OCI-LY3 (cell line): ENCODE results near the gene ZNF593OS.

Experiments
- EZH2phosphoT487 ChIP-seq: fragments of 200-600 bp; shearing (Covaris generic); IDR thresholded peaks from 2 replicates; pipeline ENCODE4 v1.6.1; 2018; ENCODE audit warnings: antibody characterized with exemption, mixed run types, low read depth
- TF ChIP-seq, protein P1 (sequence below): fragments of 200-600, 300-600 bp; sonication (generic); IDR thresholded peaks from 2 replicates; pipeline ENCODE4 v1.5.1; 2014; ENCODE audit warnings: antibody characterized with exemption, low read length, low read depth

DNA sequence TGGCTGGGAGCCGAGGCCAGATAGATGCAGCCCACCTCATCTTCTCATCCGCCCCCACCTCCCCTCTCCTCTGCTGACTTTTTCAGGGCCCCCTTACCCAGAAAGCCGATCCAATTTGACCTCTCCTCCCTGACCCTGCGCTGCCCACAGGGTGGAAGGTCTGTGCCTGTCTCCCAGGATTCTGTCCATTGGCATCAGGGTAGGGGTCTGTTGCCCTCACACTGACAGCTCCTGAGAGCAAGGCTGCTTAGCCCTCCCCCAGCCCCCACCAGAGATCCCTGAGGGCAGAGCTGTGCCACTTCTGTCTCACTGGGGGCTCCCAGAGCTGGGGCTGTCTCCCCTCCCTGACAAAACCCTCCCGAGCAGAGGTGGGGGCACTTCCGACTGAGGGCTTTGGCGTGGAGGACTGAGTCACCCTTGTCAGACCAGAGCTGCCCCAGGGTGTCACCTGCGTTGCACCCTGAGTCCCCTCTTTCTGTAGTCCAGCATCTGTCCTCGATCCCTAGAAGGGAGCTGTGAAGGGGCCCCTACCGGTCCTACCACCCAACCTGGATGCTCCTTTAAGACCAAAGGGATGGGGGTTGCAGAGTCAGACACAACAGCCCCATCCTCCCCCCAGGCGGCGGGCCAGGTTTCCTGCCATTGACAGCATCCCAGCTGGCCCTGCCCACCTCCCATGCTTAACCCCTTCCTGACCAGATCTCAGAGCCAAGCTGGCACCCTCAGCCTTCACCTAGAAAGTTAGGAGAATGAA lies 15.2 kb downstream of the ZNF593OS start:
- TF ChIP-seq, protein P1, sequence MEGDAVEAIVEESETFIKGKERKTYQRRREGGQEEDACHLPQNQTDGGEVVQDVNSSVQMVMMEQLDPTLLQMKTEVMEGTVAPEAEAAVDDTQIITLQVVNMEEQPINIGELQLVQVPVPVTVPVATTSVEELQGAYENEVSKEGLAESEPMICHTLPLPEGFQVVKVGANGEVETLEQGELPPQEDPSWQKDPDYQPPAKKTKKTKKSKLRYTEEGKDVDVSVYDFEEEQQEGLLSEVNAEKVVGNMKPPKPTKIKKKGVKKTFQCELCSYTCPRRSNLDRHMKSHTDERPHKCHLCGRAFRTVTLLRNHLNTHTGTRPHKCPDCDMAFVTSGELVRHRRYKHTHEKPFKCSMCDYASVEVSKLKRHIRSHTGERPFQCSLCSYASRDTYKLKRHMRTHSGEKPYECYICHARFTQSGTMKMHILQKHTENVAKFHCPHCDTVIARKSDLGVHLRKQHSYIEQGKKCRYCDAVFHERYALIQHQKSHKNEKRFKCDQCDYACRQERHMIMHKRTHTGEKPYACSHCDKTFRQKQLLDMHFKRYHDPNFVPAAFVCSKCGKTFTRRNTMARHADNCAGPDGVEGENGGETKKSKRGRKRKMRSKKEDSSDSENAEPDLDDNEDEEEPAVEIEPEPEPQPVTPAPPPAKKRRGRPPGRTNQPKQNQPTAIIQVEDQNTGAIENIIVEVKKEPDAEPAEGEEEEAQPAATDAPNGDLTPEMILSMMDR, result no peak
- TF ChIP-seq EZH2phosphoT487, result no peak
